ENCODE results near the gene ACAD10. TPM values are rescaled to one million over a fixed set of nuclear protein-coding genes. Genes with fewer than 3 reads are reported as not detected.

Gene ACAD10
- total RNA-seq, 1 donor from 2014 or later: 9.5 TPM

Other genes with a start within 250 kb of the ACAD10 start
- gene ATXN2, start 86.7 kb upstream of the ACAD10 start, total RNA-seq: 12.3 and 20.0 TPM in 2 replicates
- gene BRAP, start 97 bp upstream of the ACAD10 start, total RNA-seq: 17.0 and 21.1 TPM in 2 replicates
- 69.0 and 113 TPM in 2 replicates for gene ALDH2, start 80.9 kb downstream of the ACAD10 start, total RNA-seq
- 36.5 and 37.9 TPM in 2 replicates for gene MAPKAPK5, start 156.2 kb downstream of the ACAD10 start, total RNA-seq

All from pulmonary artery endothelial cell (primary cell).